ENCODE results near the gene EML6. TPM values are rescaled to one million over a fixed set of nuclear protein-coding genes. Genes with fewer than 3 reads are reported as not detected.

The EML6 gene
- total RNA-seq, 4 donors from 2014 or later, result 0.51 to 1.1 (median 0.61) TPM

GRCh38 chr2:54866868-54867267, 143.4 kb downstream of the EML6 start:
- no peak for TF ChIP-seq CTCF (IDR thresholded peaks at IDR 0.05; ENCODE audit: low read depth)

- no peak for TF ChIP-seq CTCF (IDR thresholded peaks at IDR 0.05; ENCODE audit: low read depth)
These were observed 144.0 kb downstream of the EML6 start for GRCh38 chr2:54867457-54867856.

- TF ChIP-seq CTCF (IDR thresholded peaks at IDR 0.05; ENCODE audit: low read depth), result no peak
These were observed 148.1 kb downstream of the EML6 start for GRCh38 chr2:54871457-54872107.

DNA sequence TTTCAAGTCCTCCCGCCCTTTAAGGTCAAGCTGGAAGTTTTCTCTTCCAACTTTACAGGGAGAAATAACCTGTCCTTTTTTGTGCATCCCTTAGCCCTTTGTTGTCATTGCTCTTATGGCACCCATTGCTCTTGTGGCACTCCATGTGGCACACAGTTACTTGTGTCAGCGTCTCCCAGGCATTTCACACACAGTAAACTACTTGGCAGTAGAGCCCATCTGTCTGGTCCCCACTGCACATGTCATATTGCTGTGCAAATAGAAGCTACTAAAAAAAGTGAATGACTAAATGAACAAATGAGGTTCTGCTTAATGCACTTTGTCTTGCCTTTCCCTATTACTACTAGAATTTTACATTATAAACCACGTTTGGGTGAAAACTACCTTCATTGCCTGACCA, 149.3 kb downstream of the EML6 start:
- no peak for TF ChIP-seq CTCF (IDR thresholded peaks at IDR 0.05; ENCODE audit: low read depth)

GRCh38 chr2:54876764-54877163, 153.3 kb downstream of the EML6 start:
- TF ChIP-seq CTCF (IDR thresholded peaks at IDR 0.05; ENCODE audit: low read depth), result no peak

DNA sequence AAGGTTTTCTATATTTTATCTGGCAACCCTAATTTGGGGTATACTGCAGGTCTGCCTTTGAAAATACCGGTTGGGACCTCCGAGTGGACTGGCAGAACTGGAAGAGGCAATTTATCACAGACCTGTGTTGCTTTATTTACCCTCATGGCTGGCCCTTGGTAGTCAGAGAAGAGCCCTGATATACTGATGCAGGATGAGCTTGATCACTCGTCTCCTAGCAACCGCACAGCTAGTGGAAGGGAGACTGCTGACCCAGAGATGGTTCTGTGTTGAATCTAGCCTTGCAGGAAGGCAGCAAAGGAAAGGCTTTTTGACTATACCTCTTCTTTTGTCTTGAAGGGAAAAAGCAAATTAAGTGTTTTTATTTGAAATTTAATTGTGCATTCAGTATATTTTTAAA, 154.7 kb downstream of the EML6 start:
- TF ChIP-seq CTCF (IDR thresholded peaks at IDR 0.05; ENCODE audit: low read depth), result no peak

GRCh38 chr2:54879032-54879431, 155.6 kb downstream of the EML6 start:
- TF ChIP-seq CTCF (IDR thresholded peaks at IDR 0.05; ENCODE audit: low read depth), result no peak
